Activated CD8-positive, alpha-beta T cell treated with anti-CD3 and anti-CD28 coated beads for 36 hours (primary cell): ENCODE results near the gene TFIP11. TPM values are rescaled to one million over a fixed set of nuclear protein-coding genes. Genes with fewer than 3 reads are reported as not detected.

Experiments
- ATAC-seq: fragments of 200-7000 bp; cut with Tn5 transposase; one replicate; pipeline ENCODE4 v1.10.0; 2021; ENCODE audit warnings: mild to moderate bottlenecking, moderate library complexity
- CTCF ChIA-PET: fragments of 350-600 bp; sonication (Branson Sonifier 250); formaldehyde crosslinking; loops from one replicate; lab custom pipeline; 2021; ENCODE audit warnings: antibody characterized with exemption; lab: Charles Lee
- POLR2A ChIA-PET: fragments of 350-600 bp; sonication (Branson Sonifier 250); formaldehyde crosslinking; loops from one replicate; lab custom pipeline; 2021; ENCODE audit warnings: antibody characterized with exemption; lab: Charles Lee
- DNase-seq: peaks from one replicate; pipeline ENCODE4 v3.0.0-alpha.2; 2020
- H3K27ac Mint-ChIP-seq: one replicate; pipeline ENCODE4 v1.8.0; 2021; ENCODE audit warnings: mild to moderate bottlenecking, mixed read lengths
- H3K27me3 Mint-ChIP-seq: one replicate; pipeline ENCODE4 v1.8.0; 2021; ENCODE audit warnings: mixed read lengths
- H3K36me3 Mint-ChIP-seq: one replicate; pipeline ENCODE4 v1.8.0; 2021; ENCODE audit warnings: low read depth, mixed read lengths
- H3K4me1 Mint-ChIP-seq: one replicate; pipeline ENCODE4 v1.8.0; 2021; ENCODE audit warnings: low read depth, mixed read lengths
- H3K4me3 Mint-ChIP-seq: one replicate; pipeline ENCODE4 v1.8.0; 2021; ENCODE audit warnings: mild to moderate bottlenecking, moderate library complexity, mixed read lengths
- H3K9me3 Mint-ChIP-seq: one replicate; pipeline ENCODE4 v1.8.0; 2021; ENCODE audit warnings: mixed read lengths
- intact Hi-C: fragments of 100-400 bp; cut with micrococcal nuclease; formaldehyde crosslinking; loops from one replicate; pipeline ENCODE4 v1.10.0; 2022
- total RNA-seq, 2 experiments: library from RNA; stranded (reverse); gene quantifications; one replicate each; pipeline ENCODE4 v1.2.3, GENCODE V29; 2021
- TF ChIP-seq, protein P1 (sequence below): fragments of 200-600 bp; IDR thresholded peaks from one replicate; pipeline ENCODE4 v1.8.0; 2022; ENCODE audit warnings: antibody characterized with exemption, mild to moderate bottlenecking

Gene TFIP11
- total RNA-seq, 2 experiments from 2014 or later, result 37.4 to 37.8 TPM

DNA sequence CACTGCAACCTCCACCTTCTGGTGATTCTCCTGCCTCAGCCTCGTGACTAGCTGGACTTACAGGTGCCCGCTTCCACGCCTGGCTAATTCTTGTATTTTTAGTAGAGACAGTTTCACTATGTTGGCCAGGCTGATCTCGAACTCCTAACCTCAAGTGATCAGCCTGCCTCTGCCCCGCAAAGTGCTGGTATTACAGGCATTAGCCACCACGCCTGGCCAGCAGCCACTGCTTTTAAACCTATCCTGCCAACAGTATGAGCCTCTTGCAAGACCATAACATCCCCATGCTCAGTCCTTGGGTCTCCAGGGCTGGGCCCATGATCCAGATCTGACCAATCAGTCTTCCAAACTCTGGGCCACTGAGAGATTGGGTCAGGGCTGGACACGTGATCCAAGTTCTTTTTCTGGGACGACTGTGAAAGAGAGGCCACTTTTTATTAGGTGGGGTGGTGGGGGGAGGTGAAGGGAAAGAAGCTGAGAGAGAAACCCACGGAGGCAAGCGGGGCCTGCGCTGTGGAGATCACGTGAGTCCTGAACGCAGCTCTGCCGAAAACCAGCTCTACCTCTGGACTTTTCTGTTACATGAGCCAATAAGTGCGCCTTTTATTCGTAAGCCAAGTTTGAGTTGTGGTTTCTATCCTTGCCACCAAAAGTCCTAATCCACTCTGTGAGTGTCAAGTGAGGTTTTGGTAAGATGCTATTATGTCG is 65.3 kb downstream of the TFIP11 start:
- Mint-ChIP-seq H3K4me3 (no peak overlapping the region), H3K36me3 (peaks cover 4% of the 10 kb centered on the region), H3K4me1 (no peaks in the 10 kb centered on the region), H3K9me3 (no peaks in the 10 kb centered on the region), H3K27me3 (no peaks in the 10 kb centered on the region), H3K27ac (no peak overlapping the region)
- TF ChIP-seq, protein P1, sequence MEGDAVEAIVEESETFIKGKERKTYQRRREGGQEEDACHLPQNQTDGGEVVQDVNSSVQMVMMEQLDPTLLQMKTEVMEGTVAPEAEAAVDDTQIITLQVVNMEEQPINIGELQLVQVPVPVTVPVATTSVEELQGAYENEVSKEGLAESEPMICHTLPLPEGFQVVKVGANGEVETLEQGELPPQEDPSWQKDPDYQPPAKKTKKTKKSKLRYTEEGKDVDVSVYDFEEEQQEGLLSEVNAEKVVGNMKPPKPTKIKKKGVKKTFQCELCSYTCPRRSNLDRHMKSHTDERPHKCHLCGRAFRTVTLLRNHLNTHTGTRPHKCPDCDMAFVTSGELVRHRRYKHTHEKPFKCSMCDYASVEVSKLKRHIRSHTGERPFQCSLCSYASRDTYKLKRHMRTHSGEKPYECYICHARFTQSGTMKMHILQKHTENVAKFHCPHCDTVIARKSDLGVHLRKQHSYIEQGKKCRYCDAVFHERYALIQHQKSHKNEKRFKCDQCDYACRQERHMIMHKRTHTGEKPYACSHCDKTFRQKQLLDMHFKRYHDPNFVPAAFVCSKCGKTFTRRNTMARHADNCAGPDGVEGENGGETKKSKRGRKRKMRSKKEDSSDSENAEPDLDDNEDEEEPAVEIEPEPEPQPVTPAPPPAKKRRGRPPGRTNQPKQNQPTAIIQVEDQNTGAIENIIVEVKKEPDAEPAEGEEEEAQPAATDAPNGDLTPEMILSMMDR, result no peak
- ChIA-PET CTCF (interaction anchor here (2.6 kb wide), 1 partner anchor 13 kb away, joined by 13 read pairs; no protein-coding TSS in a partner anchor), POLR2A (interaction anchor here (1.6 kb wide), 1 partner anchor 29 kb away, joined by 4 read pairs; no protein-coding TSS in a partner anchor)
- ATAC-seq (no peak), DNase-seq (no peak)
- intact Hi-C loops, result no loop called here

DNA sequence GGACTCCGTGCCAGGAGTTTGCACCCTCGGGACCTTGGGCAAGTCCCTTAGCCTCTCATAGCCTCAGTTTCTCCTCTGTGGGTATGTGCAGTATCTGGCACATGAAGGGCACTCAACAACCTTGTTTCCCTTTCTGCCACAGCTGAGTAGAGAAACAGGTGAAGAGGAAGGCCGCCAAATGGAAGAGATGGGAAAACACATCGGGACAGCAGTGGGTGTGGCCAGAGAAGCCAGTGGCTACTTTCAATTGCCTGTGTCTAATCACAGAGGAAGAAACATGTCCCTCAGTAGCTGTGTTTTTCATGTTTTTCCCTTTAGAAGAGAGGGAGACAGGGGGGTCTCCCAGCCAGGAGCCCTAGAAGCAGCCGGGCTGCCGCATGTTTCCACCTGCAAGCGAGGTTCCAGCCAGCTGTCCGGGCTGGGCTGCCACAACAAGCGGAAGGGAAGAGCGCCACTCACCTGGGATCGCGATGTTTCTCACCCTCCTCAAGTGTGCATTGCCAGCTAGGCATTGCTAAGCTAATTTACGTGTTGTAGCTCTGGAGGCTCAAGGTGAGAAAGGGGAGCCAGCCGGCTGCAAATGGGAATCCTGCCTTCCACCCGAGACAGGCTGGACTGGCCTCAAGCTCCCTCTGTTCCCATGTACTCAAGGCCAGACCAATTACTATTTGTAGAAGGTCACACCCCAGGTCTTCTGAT is 66.5 kb downstream of the TFIP11 start:
- Mint-ChIP-seq H3K4me1 (no peaks in the 10 kb centered on the region), H3K36me3 (peaks cover 4% of the 10 kb centered on the region), H3K27ac (no peak overlapping the region), H3K4me3 (no peak overlapping the region), H3K27me3 (no peaks in the 10 kb centered on the region), H3K9me3 (no peaks in the 10 kb centered on the region)
- TF ChIP-seq, protein P1, result no peak
- POLR2A ChIA-PET, result interaction anchor here (0.5 to 1.6 kb wide), 2 partner anchors 30 to 327 kb away, joined by 4 read pairs; no protein-coding TSS in a partner anchor
- CTCF ChIA-PET, result interaction anchor here (2.6 kb wide), 1 partner anchor 15 kb away, joined by 13 read pairs; no protein-coding TSS in a partner anchor
- intact Hi-C loops, result no loop called here
- ATAC-seq, result no peak
- no peak for DNase-seq

DNA sequence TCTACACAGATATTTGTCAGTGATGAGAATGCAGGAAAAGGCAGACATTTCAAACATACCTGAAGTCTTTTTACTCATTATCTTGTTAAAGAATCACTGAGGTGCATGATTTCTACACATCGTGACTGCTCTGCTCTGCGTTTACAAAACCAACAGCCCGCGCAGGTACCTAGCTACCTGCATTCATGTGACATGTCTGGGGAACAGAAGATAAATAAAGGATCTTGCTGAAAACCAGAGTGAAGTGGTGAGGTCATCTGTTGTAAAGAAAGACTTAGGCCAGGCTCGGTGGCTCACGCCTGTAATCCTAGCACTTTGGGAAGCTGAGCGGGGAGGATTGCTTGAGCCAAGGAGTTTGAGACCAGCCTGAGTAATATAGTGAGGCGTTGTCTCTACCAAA is 67.5 kb downstream of the TFIP11 start:
- H3K4me1 Mint-ChIP-seq, result no peaks in the 10 kb centered on the region
- POLR2A ChIA-PET, result no interaction called here
- no peak overlapping the region for H3K4me3 Mint-ChIP-seq
- peaks cover 4% of the 10 kb centered on the region for H3K36me3 Mint-ChIP-seq
- H3K9me3 Mint-ChIP-seq, result no peaks in the 10 kb centered on the region
- no peak for ATAC-seq
- CTCF ChIA-PET, result interaction anchor here (2.6 kb wide), 1 partner anchor 16 kb away, joined by 13 read pairs; no protein-coding TSS in a partner anchor
- H3K27me3 Mint-ChIP-seq, result no peaks in the 10 kb centered on the region
- TF ChIP-seq, protein P1, result no peak
- no peak overlapping the region for H3K27ac Mint-ChIP-seq
- intact Hi-C loops, result no loop called here
- no peak for DNase-seq

DNA sequence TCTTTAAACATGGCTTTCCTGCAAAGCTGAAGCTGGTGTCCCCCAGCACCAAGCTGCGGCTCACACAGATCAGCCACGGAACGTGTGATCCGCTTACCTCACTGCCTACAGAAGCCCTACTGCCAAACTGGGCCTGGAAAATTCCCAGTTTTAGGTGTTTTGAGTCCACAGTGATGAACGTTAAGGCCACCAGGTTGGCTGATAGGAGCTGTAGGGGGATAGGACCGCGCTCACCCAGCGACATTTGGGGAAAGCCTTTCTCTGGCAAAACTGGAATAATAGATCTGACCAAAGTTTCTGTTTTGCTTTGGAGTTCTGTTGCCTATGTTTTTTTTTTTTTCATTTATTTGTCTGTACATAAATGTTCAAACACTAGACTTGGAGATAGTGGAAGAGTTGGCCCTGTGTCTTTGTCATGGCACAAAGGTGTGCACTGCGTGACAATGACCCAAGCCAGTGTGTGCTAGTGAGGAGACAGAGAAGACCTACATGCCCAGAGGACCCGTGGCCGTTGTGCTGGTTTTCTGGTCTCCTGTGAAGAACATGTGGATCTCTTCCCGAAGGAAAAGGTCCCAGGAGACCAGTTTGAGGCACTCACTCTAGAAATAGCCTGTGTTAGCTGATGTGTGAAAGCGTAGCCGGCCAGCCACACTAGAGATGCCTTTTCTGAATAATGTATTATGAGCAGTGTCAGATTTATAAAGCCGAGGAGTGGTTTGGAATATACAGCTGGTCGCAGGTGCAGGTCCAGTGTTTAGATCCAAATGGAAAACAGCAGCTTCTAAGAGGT is 68.2 kb downstream of the TFIP11 start:
- TF ChIP-seq, protein P1, result no peak
- ATAC-seq, result no peak
- Mint-ChIP-seq H3K27ac (no peak overlapping the region), H3K4me1 (no peaks in the 10 kb centered on the region), H3K27me3 (no peaks in the 10 kb centered on the region), H3K36me3 (peaks cover 4% of the 10 kb centered on the region), H3K9me3 (no peaks in the 10 kb centered on the region), H3K4me3 (no peak overlapping the region)
- ChIA-PET CTCF (interaction anchor here (2.6 kb wide), 1 partner anchor 16 kb away, joined by 13 read pairs; no protein-coding TSS in a partner anchor), POLR2A (no interaction called here)
- no peak for DNase-seq
- intact Hi-C loops, result no loop called here
